ENCODE results near the gene DNASE2B.

DNASE2B gene

DNA sequence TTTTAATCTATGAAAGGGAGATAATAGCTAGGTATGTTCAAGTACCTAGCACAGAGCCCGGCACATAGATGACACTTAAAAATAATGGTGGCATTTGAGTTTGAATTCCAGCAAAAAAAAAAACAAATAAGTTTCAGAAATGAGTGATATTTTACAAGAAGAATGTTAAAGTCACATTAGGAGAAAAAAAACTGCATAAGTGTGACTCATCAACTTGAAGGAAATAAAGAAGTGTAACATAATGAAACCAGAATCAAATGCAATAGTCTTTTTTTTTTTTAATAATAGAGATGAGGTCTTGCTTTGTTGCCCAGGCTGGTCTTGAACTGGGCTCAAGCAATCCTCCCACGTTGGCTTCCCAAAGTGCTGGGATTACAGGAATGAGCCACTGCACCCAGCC, 17.1 kb downstream of the DNASE2B start:
- TF ChIP-seq TAF1 (IDR thresholded peaks at IDR 0.05; ENCODE audit: borderline replicate concordance, insufficient read depth, low read length) (no peak), SIN3A (IDR thresholded peaks at IDR 0.05; ENCODE audit: borderline replicate concordance, insufficient read depth, low read length) (no peak), POLR2AphosphoS5 (IDR thresholded peaks at IDR 0.05; ENCODE audit: low read depth, low read length) (no peak), REST (IDR thresholded peaks at IDR 0.05; ENCODE audit: insufficient read depth in 1 of 2, low read depth in 2 of 2, low read length in 2 of 2) (no peak), FOXP2 (optimal IDR thresholded peaks at IDR 0.05; ENCODE audit: borderline replicate concordance, extremely low read depth, extremely low read length, insufficient read depth) (no peak)

DNA sequence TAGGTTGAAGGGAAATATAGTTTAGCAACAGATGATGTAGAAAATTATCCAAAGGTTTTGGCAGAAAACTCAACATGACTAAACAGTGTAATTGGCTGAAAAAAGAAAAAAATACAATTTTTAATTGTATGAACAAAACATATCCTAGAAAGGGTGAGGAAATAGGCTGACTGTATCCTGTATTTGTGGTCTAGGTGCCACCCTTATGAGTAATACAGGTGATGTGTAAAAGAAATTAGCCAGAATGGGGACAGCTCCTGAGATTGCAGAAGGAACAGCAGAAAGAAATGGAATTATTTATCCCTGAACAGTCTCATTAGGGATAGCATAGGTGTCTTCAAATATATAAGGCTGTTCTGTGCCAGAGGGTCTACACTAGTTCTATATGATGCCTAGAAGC, 24.6 kb downstream of the DNASE2B start:
- TF ChIP-seq FOXP2 (optimal IDR thresholded peaks at IDR 0.05; ENCODE audit: borderline replicate concordance, extremely low read depth, extremely low read length, insufficient read depth) (no peak), REST (IDR thresholded peaks at IDR 0.05; ENCODE audit: insufficient read depth in 1 of 2, low read depth in 2 of 2, low read length in 2 of 2) (no peak), POLR2AphosphoS5 (IDR thresholded peaks at IDR 0.05; ENCODE audit: low read depth, low read length) (no peak), SIN3A (IDR thresholded peaks at IDR 0.05; ENCODE audit: borderline replicate concordance, insufficient read depth, low read length) (no peak), TAF1 (IDR thresholded peaks at IDR 0.05; ENCODE audit: borderline replicate concordance, insufficient read depth, low read length) (no peak)

GRCh38 chr1:84424513-84425149, 26.3 kb downstream of the DNASE2B start:
- TF ChIP-seq SIN3A (IDR thresholded peaks at IDR 0.05; ENCODE audit: borderline replicate concordance, insufficient read depth, low read length) (no peak), POLR2AphosphoS5 (IDR thresholded peaks at IDR 0.05; ENCODE audit: low read depth, low read length) (no peak), REST (IDR thresholded peaks at IDR 0.05; ENCODE audit: insufficient read depth in 1 of 2, low read depth in 2 of 2, low read length in 2 of 2) (no peak), FOXP2 (optimal IDR thresholded peaks at IDR 0.05; ENCODE audit: borderline replicate concordance, extremely low read depth, extremely low read length, insufficient read depth) (no peak), TAF1 (IDR thresholded peaks at IDR 0.05; ENCODE audit: borderline replicate concordance, insufficient read depth, low read length) (no peak)

DNA sequence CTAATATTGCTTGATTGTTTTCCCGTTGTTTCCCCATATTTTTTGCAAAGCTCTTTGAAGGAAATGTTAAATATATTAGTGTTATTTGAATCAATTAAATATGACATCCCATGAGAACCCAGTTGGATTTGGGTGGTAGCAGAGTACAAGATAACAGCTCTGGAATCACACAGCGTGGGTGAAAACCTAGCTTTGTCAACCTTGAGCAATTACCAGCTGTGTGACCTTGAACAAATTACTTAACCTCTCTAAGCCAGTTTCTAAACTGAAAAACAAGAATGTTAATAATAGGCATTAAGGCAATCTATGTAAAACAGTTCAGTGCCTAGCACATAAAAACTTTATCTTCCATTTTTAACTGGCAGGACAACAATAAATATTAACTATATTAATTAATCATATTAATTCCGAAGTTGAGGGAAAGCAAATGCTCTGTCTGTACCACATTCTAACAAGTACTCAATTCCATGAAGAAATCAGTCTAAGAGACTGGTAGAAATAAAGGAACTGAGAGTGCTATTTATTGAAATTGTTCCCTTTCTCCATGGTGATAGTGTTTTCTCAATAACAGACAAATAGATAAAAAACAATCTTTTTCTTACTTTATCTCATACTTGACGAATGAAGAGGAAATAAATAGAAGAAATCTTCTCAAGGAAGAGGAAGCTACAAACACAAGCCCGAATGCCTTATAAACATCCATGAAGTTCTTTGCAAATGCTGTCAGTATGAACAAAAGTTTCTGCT, 27.0 kb downstream of the DNASE2B start:
- TF ChIP-seq REST (IDR thresholded peaks at IDR 0.05; ENCODE audit: insufficient read depth in 1 of 2, low read depth in 2 of 2, low read length in 2 of 2): no peak
